Endothelial cell of hepatic sinusoid (primary cell): ENCODE measurements around the gene HOXA6.

Experiments used
- in situ Hi-C: cut with HindIII; loops from 2 replicates; pipeline ENCODE4 v1.10.0; 2017; ENCODE audit warnings: low sequenced_read_pairs

HOXA6 gene

GRCh38 chr7:27112955-27113949 lies 34.3 kb downstream of the HOXA6 start:
- in situ Hi-C loops = no loop called here

- in situ Hi-C loops = no loop called here
Observed at GRCh38 chr7:27112361-27112760, 35.2 kb downstream of the HOXA6 start.

- in situ Hi-C loops = no loop called here
Observed at GRCh38 chr7:27111751-27112277, 35.8 kb downstream of the HOXA6 start.

GRCh38 chr7:27111042-27111750 lies 36.4 kb downstream of the HOXA6 start:
- in situ Hi-C loops = no loop called here

GRCh38 chr7:27110186-27111031 lies 37.2 kb downstream of the HOXA6 start:
- in situ Hi-C loops = no loop called here

- in situ Hi-C loops = no loop called here
Observed at GRCh38 chr7:27109466-27110185, 37.9 kb downstream of the HOXA6 start.

GRCh38 chr7:27108390-27109127 lies 39.0 kb downstream of the HOXA6 start:
- in situ Hi-C loops = no loop called here

- in situ Hi-C loops = no loop called here
Observed at GRCh38 chr7:27107391-27108381, 39.9 kb downstream of the HOXA6 start.

- in situ Hi-C loops = no loop called here
Observed at GRCh38 chr7:27106901-27107240, 40.7 kb downstream of the HOXA6 start.

- in situ Hi-C loops = no loop called here
Observed at GRCh38 chr7:27106181-27106900, 41.2 kb downstream of the HOXA6 start.

- in situ Hi-C loops = no loop called here
Observed at GRCh38 chr7:27105301-27106031, 42.1 kb downstream of the HOXA6 start.

GRCh38 chr7:27104341-27105058 lies 43.1 kb downstream of the HOXA6 start:
- in situ Hi-C loops = no loop called here

GRCh38 chr7:27103489-27104226 lies 43.9 kb downstream of the HOXA6 start:
- in situ Hi-C loops = no loop called here

- in situ Hi-C loops = no loop called here
Observed at GRCh38 chr7:27102581-27103442, 44.8 kb downstream of the HOXA6 start, which contains the start of gene HOXA2. Gene HOXA2 (minus strand): TSS chr7:27102683. CDS start chr7:27102500, 183 bp downstream.
